Stimulated activated CD8-positive, alpha-beta memory T cell treated with anti-CD3 and anti-CD28 coated beads, Interleukin-4, amount 100 ng/mL, for 1 hour (primary cell): ENCODE data around the gene HRH2.
"Not testable (repeated sequence)": the region's sequence is repeated elsewhere in the genome, so short reads cannot be mapped to it uniquely, and the experiment has no call there.

ENCODE experiments used
- DNase-seq, 2 donors: peaks; one replicate each; pipeline ENCODE4 v3.0.0-alpha.2; 2020; ENCODE audit warnings: low read depth in 2 of 2, low spot score in 1 of 2

The HRH2 gene

GRCh38 chr5:175711472-175712312 lies 53.8 kb downstream of the HRH2 start:
- DNase-seq = no peak

- no peak for DNase-seq
Observed at GRCh38 chr5:175712313-175712680, 54.4 kb downstream of the HRH2 start.

- no peak for DNase-seq
Observed at GRCh38 chr5:175712681-175713085, 54.8 kb downstream of the HRH2 start.

GRCh38 chr5:175713930-175714329 lies 56.1 kb downstream of the HRH2 start:
- no peak for DNase-seq

GRCh38 chr5:175714479-175715085 lies 56.7 kb downstream of the HRH2 start:
- no peak for DNase-seq

GRCh38 chr5:175715627-175716522 lies 58.0 kb downstream of the HRH2 start:
- DNase-seq = no peak

GRCh38 chr5:175717837-175718236 lies 60.0 kb downstream of the HRH2 start:
- DNase-seq = no peak

- DNase-seq = peak in 1 of 2 donors; percentile 19
Observed at GRCh38 chr5:175718401-175719108, 60.7 kb downstream of the HRH2 start.

GRCh38 chr5:175719109-175719432 lies 61.2 kb downstream of the HRH2 start:
- DNase-seq = not testable (repeated sequence)

GRCh38 chr5:175724314-175725275 lies 66.7 kb downstream of the HRH2 start:
- DNase-seq = no peak

GRCh38 chr5:175728316-175728715 lies 70.4 kb downstream of the HRH2 start:
- DNase-seq = no peak

GRCh38 chr5:175728885-175729828 lies 71.3 kb downstream of the HRH2 start:
- DNase-seq = no peak

GRCh38 chr5:175729829-175730277 lies 72.0 kb downstream of the HRH2 start:
- DNase-seq = peak; percentile 80 to 83

- no peak for DNase-seq
Observed at GRCh38 chr5:175731172-175731571, 73.3 kb downstream of the HRH2 start.

- DNase-seq = no peak
Observed at GRCh38 chr5:175731756-175732465, 74.0 kb downstream of the HRH2 start.

GRCh38 chr5:175733017-175733416 lies 75.1 kb downstream of the HRH2 start:
- no peak for DNase-seq

- DNase-seq = no peak
Observed at GRCh38 chr5:175734016-175734415, 76.1 kb downstream of the HRH2 start.

- DNase-seq = no peak
Observed at GRCh38 chr5:175734501-175734900, 76.6 kb downstream of the HRH2 start.
